GM18511 (cell line): ENCODE results near the gene OST4.
"Not testable (repeated sequence)": the region's sequence is repeated elsewhere in the genome, so short reads cannot be mapped to it uniquely, and the experiment has no call there.

Experiments
- ATAC-seq: cut with Tn5 transposase; IDR thresholded peaks from one replicate; pipeline ENCODE4 v1.9.1; 2021; ENCODE audit warnings: mild to moderate bottlenecking, moderate library complexity; ENCODE audit not compliant: unreplicated experiment

The OST4 gene

DNA sequence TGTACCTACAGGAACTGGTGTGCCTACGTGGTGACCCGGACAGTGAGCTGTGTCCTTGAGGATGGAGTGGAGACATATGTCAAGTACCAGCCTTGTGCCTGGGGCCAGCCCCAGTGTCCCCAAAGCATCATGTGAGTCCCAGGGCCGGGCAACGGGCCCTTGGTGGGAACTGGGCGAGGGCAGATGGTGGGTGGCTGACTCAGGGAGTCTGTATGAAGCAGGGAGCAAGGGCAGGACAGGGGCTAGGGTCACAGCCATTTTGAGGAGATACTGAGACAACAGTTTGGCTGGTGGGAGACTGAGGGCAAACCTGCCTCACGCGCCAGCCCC, 8.7 kb upstream of the OST4 start:
- no peak for ATAC-seq

- ATAC-seq: no peak
These were observed 8.0 kb upstream of the OST4 start for GRCh38 chr2:27079233-27080139.

GRCh38 chr2:27078267-27079194, 7.1 kb upstream of the OST4 start, which contains the start of gene EMILIN1:
EMILIN1 (plus strand) TSS chr2:27078615; CDS start chr2:27079066, 451 bp downstream.
- ATAC-seq: no peak

- ATAC-seq: no peak
These were observed 5.8 kb upstream of the OST4 start for GRCh38 chr2:27077231-27077630.

- ATAC-seq: no peak
These were observed 4.9 kb upstream of the OST4 start for GRCh38 chr2:27076323-27076722.

DNA sequence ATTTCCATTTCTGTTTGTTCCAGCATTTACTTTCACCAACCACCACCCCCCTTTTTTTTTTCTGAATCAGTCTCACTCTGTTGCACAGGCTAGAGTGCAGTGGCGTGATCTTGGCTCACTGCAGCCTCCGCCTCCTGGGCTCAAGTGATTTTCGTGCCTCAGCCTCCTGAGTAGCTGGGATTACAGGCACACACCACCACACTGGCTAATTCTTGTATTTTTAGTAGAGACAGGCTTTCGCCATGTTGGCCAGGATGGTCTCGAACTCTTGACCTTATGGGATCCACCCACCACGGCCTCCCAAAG, 4.1 kb upstream of the OST4 start:
- not testable (repeated sequence) for ATAC-seq

DNA sequence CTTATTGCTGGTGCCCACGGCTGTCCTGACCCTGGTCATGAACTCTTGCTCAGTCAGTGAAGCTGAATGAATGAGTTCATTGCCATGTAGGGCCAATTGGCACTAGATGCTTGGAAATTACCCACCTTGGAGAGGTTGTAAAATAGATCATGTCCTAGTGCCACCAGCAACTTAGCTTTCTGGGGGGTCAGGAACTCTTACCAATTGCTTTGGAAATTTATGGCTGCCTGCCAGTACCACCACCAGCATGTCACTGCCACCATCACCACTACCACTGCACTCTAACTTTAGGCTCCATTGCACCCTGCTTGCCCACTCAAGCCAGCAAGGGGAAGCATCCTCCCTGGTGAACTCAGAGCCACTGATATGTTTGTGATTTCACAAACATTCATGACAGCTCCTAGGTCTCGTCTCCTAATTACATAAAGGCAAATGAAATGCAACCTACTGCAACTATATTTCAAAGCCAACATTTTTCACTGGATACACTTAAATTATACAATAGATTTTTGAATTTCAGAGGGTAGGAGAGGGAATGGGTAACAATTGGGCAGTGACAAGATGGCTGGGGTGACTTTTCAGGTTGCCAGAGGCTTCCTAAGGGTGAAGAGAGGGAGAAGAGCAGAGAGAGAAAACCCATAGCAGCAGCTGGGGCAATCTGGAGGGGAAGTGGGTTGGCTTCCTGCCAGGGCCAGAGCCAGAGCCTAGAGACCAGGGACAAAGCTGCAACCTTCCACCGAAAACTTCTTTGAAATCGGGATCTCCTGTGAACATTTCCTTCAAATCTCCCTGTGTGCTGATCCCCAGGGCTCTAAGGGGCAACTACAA, 3.5 kb upstream of the OST4 start:
- ATAC-seq: no peak

DNA sequence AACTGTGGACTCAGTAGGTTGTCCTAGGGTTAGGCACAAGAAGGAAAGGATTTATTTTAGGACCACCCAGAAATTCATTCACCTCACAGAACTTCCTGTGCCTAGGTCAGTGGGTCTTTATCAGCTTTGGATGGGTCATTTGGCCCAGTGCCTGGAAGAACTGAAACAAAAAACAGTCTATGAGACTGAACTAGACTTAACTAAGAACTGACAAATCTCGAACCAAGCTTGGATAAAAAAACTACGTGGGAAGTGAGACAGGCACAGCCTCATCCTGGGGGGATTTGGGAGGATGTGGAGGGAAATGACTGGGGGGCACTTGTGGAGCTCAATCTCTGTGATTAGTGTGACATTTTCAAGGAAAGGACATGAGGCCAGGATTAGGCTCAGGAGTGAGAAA, 2.3 kb upstream of the OST4 start:
- ATAC-seq: no peak

DNA sequence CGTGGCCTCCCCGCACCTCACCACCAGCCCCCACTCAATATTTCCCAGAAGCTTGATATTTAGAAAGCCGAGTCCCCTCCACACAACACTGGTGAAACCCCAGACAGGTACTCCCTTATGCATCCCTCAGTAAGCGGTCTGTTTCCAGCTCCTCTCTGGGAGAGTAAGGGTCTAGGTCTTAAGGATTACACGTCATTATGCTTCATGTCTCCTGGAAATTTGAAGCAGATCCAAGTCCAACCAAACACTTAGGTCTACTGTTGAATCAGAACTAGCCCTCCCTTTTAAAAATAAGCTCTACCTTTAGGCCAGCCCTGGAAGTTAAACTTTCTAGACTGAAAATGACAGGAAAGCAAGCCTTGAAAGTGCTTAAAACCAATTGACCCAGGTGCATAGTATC, 1.5 kb upstream of the OST4 start:
- ATAC-seq: no peak

GRCh38 chr2:27071990-27072830, 756 bp upstream of the OST4 start:
- ATAC-seq: peak; percentile 27

- ATAC-seq: peak; percentile 15
These were observed 689 bp downstream of the OST4 start for GRCh38 chr2:27070653-27071276.

GRCh38 chr2:27069961-27070618, 1.4 kb downstream of the OST4 start:
- ATAC-seq: no peak

- ATAC-seq: no peak
These were observed 2.0 kb downstream of the OST4 start for GRCh38 chr2:27069436-27069835.

DNA sequence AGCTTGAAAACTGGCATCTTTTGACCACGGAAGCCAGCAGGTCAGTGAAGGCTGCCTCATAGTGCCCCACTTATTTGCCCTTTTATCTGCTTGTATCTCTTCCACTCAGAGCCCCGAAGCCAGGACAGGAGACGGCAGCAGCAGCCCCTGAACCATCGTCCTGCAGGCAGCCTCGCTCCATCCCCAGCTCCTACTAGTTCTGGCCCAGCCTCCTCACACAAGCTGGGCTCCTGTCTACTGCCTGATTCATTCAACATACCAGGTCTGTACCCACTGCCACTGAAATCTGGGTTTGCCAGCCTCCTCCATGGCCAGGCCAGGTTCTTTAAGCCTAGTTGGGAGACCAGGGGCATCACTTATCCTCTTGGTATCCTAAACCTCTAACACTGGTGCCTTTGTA, 4.1 kb downstream of the OST4 start:
- ATAC-seq: no peak

DNA sequence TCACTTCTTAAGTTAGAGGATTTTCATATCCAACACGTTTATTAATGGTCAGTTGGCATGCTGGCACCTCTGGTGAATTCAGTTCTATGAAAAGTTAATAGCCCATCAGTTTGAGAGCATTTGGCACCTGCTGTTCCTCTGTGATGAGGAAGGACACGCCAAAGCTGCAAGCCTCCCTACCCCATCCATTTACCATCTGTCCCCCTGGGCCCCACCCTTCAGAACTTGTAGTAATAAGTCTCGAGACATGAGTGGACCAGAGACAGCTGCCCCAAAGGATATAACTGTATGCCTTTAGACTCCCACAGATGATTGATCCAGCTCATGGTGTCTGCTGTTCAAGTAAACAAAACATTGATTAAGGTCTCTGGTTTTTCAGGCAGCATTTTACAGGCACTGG, 6.3 kb downstream of the OST4 start:
- no peak for ATAC-seq

DNA sequence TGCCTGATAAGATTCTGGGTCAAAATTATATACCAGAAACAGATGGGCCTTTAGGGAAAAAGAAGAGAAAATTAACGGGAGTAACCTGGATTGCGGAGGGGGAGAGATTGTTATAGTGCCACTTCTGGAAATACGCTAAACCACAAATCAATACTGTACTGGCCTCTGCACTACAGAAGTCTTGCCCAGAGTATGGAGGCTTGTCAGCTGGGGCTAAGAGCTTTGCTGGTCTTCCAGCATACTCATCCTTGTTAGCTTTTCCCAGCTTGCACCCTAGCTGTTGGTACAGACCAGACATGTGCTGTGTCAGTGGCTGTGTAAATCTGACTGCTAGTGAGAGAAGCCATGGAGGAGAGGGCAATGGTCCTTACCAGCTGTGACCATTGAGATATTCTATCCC, 11.1 kb downstream of the OST4 start:
- no peak for ATAC-seq

DNA sequence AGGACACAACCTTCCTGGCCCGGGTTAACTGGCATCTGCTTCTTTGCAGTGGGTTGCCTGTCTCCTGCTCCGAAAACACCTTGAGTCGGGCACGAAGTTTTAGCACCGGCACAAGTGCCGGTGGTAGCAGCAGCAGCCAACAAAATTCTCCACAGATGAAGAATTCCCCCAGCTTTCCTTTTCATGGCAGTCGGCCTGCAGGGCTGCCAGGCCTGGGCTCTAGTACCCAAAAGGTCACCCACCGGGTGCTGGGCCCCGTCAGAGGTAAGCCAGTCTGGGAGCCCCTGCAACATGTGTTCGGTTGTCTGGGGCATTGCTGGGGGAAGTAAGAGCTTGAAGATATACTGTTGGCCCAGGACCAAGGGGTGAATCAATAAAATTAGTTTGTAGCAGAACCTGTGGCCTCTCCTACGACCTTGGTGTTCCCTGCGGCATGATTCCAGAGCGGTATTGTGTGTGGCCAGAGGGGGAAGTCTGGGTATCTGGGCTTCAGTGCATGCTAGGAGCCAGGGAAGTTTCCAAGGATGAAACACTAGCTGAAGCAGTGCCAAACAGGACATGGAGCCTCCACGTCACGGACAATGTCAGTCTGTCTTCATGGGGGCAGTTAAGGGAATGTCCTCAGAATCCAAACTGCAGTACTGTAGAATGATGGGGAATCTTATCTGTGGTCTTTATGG, 12.2 kb downstream of the OST4 start:
- no peak for ATAC-seq

DNA sequence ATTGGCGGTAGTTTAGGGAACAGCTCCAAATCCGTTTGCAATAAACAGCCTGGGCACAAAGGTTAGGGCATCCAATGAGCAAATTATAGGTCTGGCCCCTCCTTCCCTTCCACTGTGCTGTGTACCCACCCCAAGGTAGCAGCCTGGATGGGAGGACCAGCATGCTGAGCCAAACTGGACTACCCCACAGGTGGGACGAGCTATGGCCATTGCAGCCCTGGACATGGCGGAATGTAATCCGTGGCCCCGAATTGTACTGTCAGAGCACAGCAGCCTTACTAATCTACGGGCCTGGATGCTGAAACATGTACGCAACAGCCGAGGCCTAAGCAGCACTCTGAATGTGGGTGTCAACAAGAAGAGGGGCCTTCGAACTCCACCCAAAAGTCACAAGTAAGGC, 13.2 kb downstream of the OST4 start:
- ATAC-seq: no peak

DNA sequence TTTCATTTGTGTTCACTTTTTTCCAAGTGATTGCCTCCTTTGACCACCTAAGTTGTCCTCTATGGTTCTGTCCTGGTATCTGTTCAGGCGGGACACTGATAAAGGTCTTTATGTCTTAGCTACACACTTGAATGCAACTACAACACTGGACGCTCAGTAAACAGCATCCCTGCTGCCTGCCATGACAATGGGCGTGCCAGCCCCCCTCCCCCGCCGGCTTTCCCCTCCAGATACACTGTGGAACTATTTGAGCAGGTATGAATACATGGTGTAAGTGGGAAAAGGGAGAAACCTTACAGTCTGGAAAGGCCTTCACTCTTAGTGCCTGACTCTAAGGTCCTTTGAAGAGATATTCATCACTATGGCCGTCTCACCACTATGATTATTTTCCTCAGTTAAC, 14.3 kb downstream of the OST4 start:
- no peak for ATAC-seq
